DOHH2 (cell line): ENCODE measurements around the gene MMP20.

Source experiments
- H3F3A ChIP-seq: fragments of 200-600 bp; sonication (generic), shearing (Covaris generic); 2 replicates; pipeline ENCODE4 v1.6.0; 2016; ENCODE audit warnings: antibody characterized with exemption, mild to moderate bottlenecking; ENCODE audit not compliant: control insufficient read depth, insufficient read depth
- H3K27ac ChIP-seq: fragments of 200-600 bp; sonication (generic); 2 replicates; pipeline ENCODE4 v1.5.1; 2014; ENCODE audit warnings: low read depth, mild to moderate bottlenecking, low read length, moderate library complexity
- H3K27me3 ChIP-seq: fragments of 200-600 bp; sonication (generic); 2 replicates; pipeline ENCODE4 v1.6.1; 2014; ENCODE audit warnings: mild to moderate bottlenecking, low read length, mixed read lengths; ENCODE audit not compliant: control insufficient read depth
- H3K36me3 ChIP-seq: fragments of 200-600 bp; sonication (generic); 2 replicates; pipeline ENCODE4 v1.6.1; 2014; ENCODE audit warnings: mild to moderate bottlenecking, low read length, moderate library complexity, mixed read lengths; ENCODE audit not compliant: control insufficient read depth
- H3K4me1 ChIP-seq: fragments of 200-600 bp; sonication (generic); 2 replicates; pipeline ENCODE4 v1.6.1; 2014; ENCODE audit warnings: mild to moderate bottlenecking, low read length, mixed read lengths; ENCODE audit not compliant: control insufficient read depth
- H3K4me2 ChIP-seq: fragments of 200-600 bp; sonication (generic); 2 replicates; pipeline ENCODE4 v1.6.0; 2014; ENCODE audit warnings: mild to moderate bottlenecking, low read length, moderate library complexity
- H3K4me3 ChIP-seq: fragments of 200-600 bp; sonication (generic); 2 replicates; pipeline ENCODE4 v1.5.1; 2014; ENCODE audit warnings: mild to moderate bottlenecking, low read length, mixed read lengths
- H3K79me2 ChIP-seq: fragments of 200-600 bp; sonication (generic); 2 replicates; pipeline ENCODE4 v1.6.1; 2014; ENCODE audit warnings: mild to moderate bottlenecking, low read length, mixed read lengths; ENCODE audit not compliant: control insufficient read depth
- H3K9me2 ChIP-seq: fragments of 200-600 bp; sonication (generic); replicated peaks from 2 replicates; pipeline ENCODE4 v1.6.1; 2014; ENCODE audit warnings: mild to moderate bottlenecking, low read length, mixed read lengths; ENCODE audit not compliant: control insufficient read depth
- H3K9me3 ChIP-seq: fragments of 200-600 bp; sonication (generic); 2 replicates; pipeline ENCODE4 v1.6.1; 2014; ENCODE audit warnings: antibody characterized with exemption, low read length, mixed read lengths; ENCODE audit not compliant: control insufficient read depth, insufficient read depth
- H4K20me1 ChIP-seq: fragments of 200-600 bp; sonication (generic); 2 replicates; pipeline ENCODE4 v1.6.0; 2014; ENCODE audit warnings: low read depth, mild to moderate bottlenecking, antibody characterized with exemption, low read length, moderate library complexity; ENCODE audit not compliant: control insufficient read depth, insufficient read depth
- CTCF ChIP-seq: fragments of 200-600 bp; sonication (generic); IDR thresholded peaks from one replicate; pipeline ENCODE4 v1.5.1; 2014; ENCODE audit warnings: antibody characterized with exemption, mild to moderate bottlenecking, low read depth, low read length; ENCODE audit not compliant: poor library complexity, severe bottlenecking
- EZH2phosphoT487 ChIP-seq: fragments of 200-600 bp; sonication (generic); IDR thresholded peaks from 2 replicates; pipeline ENCODE4 v1.6.1; 2017; ENCODE audit warnings: borderline replicate concordance, mild to moderate bottlenecking, antibody characterized with exemption, low read length, moderate library complexity, mixed read lengths

MMP20 gene

GRCh38 chr11:102603091-102603490 lies 22.0 kb downstream of the MMP20 start:
- TF ChIP-seq CTCF (no peak), EZH2phosphoT487 (no peak)
- Histone ChIP-seq H3K27ac (no peak overlapping the region), H4K20me1 (no peaks in the 10 kb centered on the region), H3K4me2 (no peak overlapping the region), H3K9me3 (no peaks in the 10 kb centered on the region), H3K4me1 (peaks cover under 1% of the 10 kb centered on the region), H3F3A (no peaks in the 10 kb centered on the region), H3K4me3 (no peak overlapping the region), H3K79me2 (no peaks in the 10 kb centered on the region), H3K36me3 (no peaks in the 10 kb centered on the region), H3K27me3 (no peaks in the 10 kb centered on the region), H3K9me2 (no peaks in the 10 kb centered on the region)

GRCh38 chr11:102600666-102601065 lies 24.5 kb downstream of the MMP20 start:
- H3K27ac ChIP-seq: no peak overlapping the region

GRCh38 chr11:102599642-102600261 lies 25.4 kb downstream of the MMP20 start:
- Histone ChIP-seq H3K4me3 (no peak overlapping the region), H3K4me2 (no peak overlapping the region), H3K4me1 (no peaks in the 10 kb centered on the region), H3K9me2 (no peaks in the 10 kb centered on the region), H3K27ac (no peak overlapping the region), H3K27me3 (no peaks in the 10 kb centered on the region), H3F3A (no peaks in the 10 kb centered on the region), H4K20me1 (no peaks in the 10 kb centered on the region), H3K36me3 (no peaks in the 10 kb centered on the region), H3K9me3 (no peaks in the 10 kb centered on the region), H3K79me2 (no peaks in the 10 kb centered on the region)
- TF ChIP-seq CTCF: no peak
- no peak for TF ChIP-seq EZH2phosphoT487

More at GRCh38 chr11:102600666-102601065, 24.5 kb downstream of the MMP20 start:
- no peaks in the 10 kb centered on the region for H4K20me1 ChIP-seq
- H3K9me2 ChIP-seq: no peaks in the 10 kb centered on the region
- TF ChIP-seq EZH2phosphoT487: no peak
- no peak for TF ChIP-seq CTCF
- no peaks in the 10 kb centered on the region for H3K79me2 ChIP-seq
- no peaks in the 10 kb centered on the region for H3F3A ChIP-seq
- no peaks in the 10 kb centered on the region for H3K4me1 ChIP-seq
- H3K9me3 ChIP-seq: no peaks in the 10 kb centered on the region
- no peak overlapping the region for H3K4me3 ChIP-seq
- H3K27me3 ChIP-seq: no peaks in the 10 kb centered on the region
- H3K36me3 ChIP-seq: no peaks in the 10 kb centered on the region
- no peak overlapping the region for H3K4me2 ChIP-seq
